Activated gamma-delta T cell treated with anti-CD3 and anti-CD28 coated beads, Interleukin-2, amount 50 U/mL, for 16 hours (primary cell): ENCODE results near the gene FEZF2.

Experiments used
- DNase-seq: peaks from one replicate; pipeline ENCODE4 v3.0.0-alpha.2; 2020; ENCODE audit warnings: low read depth

The FEZF2 gene

GRCh38 chr3:62373215-62373614 is at the start of gene FEZF2:
Gene FEZF2, minus strand, starts transcription at chr3:62373550. Its CDS starts 682 bp downstream, at chr3:62372868.
- DNase-seq = no peak

GRCh38 chr3:62421207-62421606 is 47.9 kb upstream of the FEZF2 start:
- DNase-seq = no peak

- no peak for DNase-seq
Measured at GRCh38 chr3:62416144-62416543, 42.8 kb upstream of the FEZF2 start.

DNA sequence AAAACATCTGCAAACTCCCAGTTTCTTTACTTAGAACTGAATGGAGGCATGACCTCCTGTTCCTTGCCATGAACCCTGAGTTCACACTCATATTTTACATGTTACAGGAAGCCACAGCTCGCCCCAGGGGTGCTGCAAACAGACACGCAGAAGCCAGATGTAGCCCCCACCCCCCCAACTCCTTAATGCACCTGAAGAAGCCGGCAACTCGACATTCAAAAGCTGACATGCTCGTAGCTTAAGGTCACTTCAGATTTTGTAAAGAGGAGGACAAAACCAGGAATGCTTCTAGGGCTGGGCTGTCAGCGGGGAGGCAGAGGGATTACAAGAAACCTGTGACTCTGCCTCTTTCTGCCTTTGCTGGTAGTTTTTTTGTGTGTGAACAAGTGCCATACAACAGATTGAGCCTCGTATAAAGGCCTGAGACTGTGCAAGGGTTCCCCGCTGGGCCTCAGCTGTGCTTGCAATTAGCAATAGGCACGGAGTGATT is 42.0 kb upstream of the FEZF2 start:
- no peak for DNase-seq

DNA sequence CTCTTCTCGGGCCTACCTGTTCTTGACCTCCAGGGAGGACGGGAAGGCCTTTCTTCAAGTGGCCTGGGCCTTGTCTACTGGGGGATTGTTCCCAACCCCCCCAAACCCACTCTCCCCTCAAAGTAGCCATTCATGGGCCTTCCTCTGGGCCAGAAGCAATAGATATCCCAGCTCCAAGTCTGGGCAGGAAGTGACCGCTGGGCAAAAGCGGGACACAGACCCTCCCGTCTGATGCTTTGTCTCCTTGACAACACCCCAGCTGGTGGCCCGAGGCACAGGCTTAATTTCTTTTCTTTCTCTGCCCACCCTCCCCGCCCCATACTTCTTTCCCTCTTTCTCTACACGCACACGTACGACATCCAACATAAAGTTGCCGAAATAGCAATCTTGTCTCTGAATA is 41.4 kb upstream of the FEZF2 start:
- DNase-seq = no peak

DNA sequence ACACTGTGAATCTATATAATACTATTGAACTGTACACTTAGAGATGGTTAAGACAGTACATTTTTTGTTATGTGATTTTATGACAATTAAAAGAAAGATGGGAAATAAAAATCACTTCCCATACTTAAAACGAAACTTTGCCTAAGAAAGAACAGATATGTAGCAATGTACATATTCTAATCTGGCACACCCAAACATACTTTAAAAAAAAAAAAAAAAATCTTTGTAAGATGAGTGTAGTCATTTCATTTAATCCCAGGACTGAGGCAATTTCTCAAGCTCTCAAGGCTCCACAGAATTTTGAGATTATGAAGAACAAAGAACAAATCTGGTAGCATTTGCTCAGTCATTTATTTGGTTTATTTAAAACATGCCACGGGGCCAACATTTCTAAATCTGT is 40.3 kb upstream of the FEZF2 start:
- no peak for DNase-seq

GRCh38 chr3:62406945-62407344 is 33.6 kb upstream of the FEZF2 start:
- no peak for DNase-seq

DNA sequence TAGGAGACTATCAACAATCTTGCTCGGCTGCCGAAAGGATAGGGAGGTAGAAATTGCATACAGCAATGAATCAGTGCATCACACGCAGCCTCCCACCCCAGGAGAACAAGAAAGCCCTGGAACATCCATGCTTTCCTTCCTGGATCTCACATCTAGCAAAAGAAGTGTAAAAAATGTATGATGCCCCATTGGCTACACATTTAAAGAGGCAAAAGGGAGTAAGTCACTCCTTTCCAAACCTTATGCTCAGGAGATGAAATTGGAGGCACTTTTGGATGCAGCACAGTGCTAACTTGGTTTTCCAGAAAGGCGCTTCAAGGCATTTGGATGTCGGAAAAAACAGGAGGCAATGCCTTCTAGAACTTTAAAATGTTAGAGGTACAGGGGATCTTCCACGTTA is 32.2 kb upstream of the FEZF2 start:
- no peak for DNase-seq

GRCh38 chr3:62405135-62405534 is 31.8 kb upstream of the FEZF2 start:
- no peak for DNase-seq

GRCh38 chr3:62404321-62404720 is 31.0 kb upstream of the FEZF2 start:
- no peak for DNase-seq

GRCh38 chr3:62403765-62404164 is 30.4 kb upstream of the FEZF2 start:
- no peak for DNase-seq

GRCh38 chr3:62392626-62393292 is 19.4 kb upstream of the FEZF2 start:
- DNase-seq = no peak

DNA sequence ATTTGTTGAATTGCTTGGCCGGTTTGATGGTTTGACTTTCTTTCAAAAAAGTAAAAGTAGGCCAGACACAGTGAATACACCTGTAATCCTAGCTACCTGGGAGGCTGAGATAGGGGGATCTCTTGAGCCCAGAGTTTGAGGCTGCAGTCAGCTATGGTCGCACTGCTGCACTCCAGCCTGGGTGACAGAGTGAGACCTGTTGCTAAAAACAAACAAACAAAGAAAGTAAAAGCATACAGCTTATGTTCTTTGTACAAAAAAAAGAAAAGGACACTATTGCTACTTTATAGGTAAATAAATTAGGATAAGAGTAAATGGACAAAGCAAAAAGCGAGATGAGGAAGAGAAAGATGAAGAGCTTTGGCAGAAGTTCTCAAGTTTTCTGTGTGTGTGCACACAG is 13.9 kb upstream of the FEZF2 start:
- DNase-seq = no peak

DNA sequence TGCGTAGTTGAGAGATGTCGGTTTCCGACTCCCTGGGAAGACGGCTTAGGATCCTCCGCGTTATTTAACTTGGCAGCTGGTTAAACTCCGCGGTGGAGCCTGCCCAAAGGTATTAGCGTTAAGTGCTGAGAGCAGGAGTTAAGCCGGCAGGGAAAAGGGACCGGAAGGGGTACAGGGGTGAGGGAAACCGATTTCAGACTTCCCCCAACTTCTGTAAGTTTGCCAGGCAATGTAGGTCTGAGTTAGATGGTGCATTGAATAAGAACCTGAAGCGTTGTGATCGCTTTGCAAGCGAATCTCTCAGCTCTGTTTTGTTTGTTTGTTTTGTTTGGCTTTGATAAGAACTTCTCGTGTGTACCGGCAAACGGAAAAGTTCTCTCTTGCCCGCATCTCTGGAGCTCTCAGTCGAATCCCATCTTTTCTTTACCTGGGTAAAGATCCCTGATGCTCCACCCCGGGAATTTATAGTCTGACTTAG is 6.0 kb upstream of the FEZF2 start:
- no peak for DNase-seq

GRCh38 chr3:62378921-62379320 is 5.6 kb upstream of the FEZF2 start:
- DNase-seq = no peak

GRCh38 chr3:62378311-62378789 is 5.0 kb upstream of the FEZF2 start:
- no peak for DNase-seq

GRCh38 chr3:62376906-62377877 is 3.8 kb upstream of the FEZF2 start:
- no peak for DNase-seq

DNA sequence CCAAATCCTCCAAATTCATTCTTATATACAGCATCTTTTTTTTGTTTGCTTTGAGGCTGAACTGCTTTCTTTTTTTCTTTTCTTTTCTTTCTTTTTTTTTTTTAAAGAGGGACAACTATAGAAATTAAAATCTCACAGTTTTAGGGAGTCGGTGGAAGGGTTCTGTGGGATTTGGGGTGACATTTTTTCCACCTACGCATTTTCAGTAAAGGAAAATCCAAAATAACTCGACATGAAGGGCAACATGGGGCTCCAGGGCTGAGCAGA is 3.0 kb upstream of the FEZF2 start:
- no peak for DNase-seq

DNA sequence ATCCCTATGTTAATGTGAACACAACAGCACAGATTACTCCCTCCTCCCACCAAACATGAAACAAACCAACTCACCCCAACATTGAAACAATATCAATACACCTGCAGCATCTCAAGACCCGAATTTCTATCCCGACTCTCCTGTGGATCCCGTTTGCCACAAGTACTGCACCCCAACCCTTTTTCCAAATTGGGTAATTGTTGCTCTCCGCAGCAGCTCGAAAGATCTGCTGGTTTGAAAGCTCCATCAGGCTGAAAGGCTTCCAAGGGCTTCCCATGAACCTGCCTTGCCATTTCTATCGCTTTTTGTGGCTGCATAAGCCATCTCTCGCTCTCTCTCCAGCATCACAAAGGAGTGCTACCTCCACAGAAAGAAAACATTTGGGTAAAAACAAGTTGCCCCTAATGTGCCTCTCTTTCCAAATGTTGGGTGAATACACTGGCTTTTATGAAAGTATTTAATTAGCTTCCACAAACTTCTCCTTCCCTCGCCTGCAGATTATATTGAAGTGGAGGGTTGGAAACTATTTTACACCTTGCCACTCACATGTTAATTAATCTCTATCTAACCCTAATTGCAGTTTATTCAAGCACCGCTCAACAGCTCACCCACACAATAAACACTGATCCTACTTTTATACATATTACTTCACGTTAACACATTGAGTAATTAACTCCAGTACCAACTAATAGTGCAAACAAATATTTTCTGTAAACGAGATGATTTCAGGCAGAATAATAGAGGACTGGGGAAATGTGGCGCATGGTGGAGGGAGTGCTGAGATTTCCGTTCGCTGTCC is 2.5 kb upstream of the FEZF2 start:
- no peak for DNase-seq

DNA sequence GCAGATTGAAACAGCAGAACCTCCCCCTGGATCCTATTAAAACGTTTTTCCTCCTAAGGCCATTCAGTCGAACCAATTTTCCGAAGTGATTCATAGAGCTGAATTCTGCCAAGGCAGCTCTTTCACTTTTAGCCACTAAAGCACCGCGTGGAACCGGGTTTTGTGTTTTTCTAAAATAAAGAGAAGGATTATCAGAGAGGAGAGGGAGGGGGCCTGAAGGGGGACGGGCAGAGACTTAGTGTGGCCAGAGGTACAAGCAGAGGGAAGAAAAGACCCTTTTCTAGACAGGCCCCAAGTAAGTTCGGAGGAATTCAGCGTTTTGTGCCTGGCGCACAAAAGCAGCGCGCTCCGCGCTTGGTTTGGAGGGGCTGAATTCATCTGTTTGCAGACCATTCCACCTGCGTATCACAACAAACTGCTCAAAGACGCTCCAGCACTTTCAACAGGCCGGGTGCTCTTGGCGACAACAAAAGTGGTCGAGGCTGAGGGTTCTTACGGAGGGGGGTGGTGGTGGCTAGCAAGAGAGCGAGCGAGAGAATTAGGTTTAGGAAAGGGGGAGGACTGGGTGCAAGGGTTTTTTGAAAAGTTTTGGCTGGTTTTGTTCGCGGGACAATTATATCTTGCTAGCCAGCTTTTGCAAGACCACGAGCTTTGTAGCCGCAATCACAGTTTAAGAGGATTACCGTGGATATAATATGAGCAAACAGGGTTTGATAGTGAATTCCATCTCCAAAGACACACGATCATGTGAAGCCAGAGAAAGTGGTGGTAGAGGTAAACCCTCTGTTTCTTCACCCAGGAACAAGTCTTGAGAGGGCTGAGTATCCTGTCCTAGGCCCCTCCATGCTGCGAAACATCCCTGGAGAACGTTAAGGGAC is 1.2 kb upstream of the FEZF2 start:
- DNase-seq = no peak

- no peak for DNase-seq
Measured at GRCh38 chr3:62373714-62374333, 474 bp upstream of the FEZF2 start.
